PFSK-1 (cell line): ENCODE measurements around the gene SAA4.

Experiments
- POLR2AphosphoS5 ChIP-seq: IDR thresholded peaks from 2 replicates; pipeline ENCODE4 v1.6.1; 2012; ENCODE audit warnings: low read depth, mild to moderate bottlenecking, control low read depth, low read length, moderate library complexity
- REST ChIP-seq, 2 experiments: IDR thresholded peaks; 2 replicates each; pipeline versions ENCODE4 v1.6.1 to v1.8.0; 2011 to 2012; ENCODE audit warnings: low read depth in 2 of 2, low read length in 2 of 2, control low read depth in 1 of 2, inconsistent platforms in 1 of 2, mild to moderate bottlenecking in 1 of 2, moderate library complexity in 1 of 2; ENCODE audit not compliant: insufficient read depth in 1 of 2
- SIN3A ChIP-seq: IDR thresholded peaks from 2 replicates; pipeline ENCODE4 v1.6.1; 2012; ENCODE audit warnings: mild to moderate bottlenecking, low read length, moderate library complexity, borderline replicate concordance; ENCODE audit not compliant: insufficient read depth
- TAF1 ChIP-seq: IDR thresholded peaks from 2 replicates; pipeline ENCODE4 v1.6.1; 2012; ENCODE audit warnings: low read length, control low read depth, borderline replicate concordance; ENCODE audit not compliant: insufficient read depth

GRCh38 chr11:18233912-18234311 lies 2.7 kb downstream of the SAA4 start:
- TF ChIP-seq POLR2AphosphoS5 (no peak), SIN3A (no peak), REST (IDR thresholded peaks at IDR 0.05; ENCODE audit: insufficient read depth in 1 of 2, low read depth in 2 of 2, low read length in 2 of 2) (no peak), TAF1 (no peak)
